Heart right ventricle (tissue), 16 donors: ENCODE measurements around the gene CRTC3. TPM values are rescaled to one million over a fixed set of nuclear protein-coding genes. Genes with fewer than 3 reads are reported as not detected.
"Not testable (repeated sequence)": the region's sequence is repeated elsewhere in the genome, so short reads cannot be mapped to it uniquely, and the experiment has no call there.

Experiments used
- ATAC-seq, 8 donors: fragments of 200-7000 bp; cut with Tn5 transposase; one replicate each; pipeline ENCODE4 v1.9.1; 2020; ENCODE audit warnings: mild to moderate bottlenecking in 8 of 8, moderate library complexity in 8 of 8, moderate number of reproducible peaks in 1 of 8
- DNase-seq, 2 donors: peaks; one replicate each; pipeline ENCODE4 v3.0.0-alpha.2; 2020
- H3K27ac ChIP-seq, 10 donors: fragments of 200-600 bp; sonication (generic) in 2 of 10; one replicate each; pipeline versions ENCODE4 v1.5.0 to v1.8.0; 2020 to 2022; ENCODE audit warnings: mild to moderate bottlenecking in 3 of 10
- H3K27me3 ChIP-seq, 7 donors: fragments of 200-600 bp; one replicate each; pipeline ENCODE4 v1.8.0; 2021 to 2022; ENCODE audit warnings: mild to moderate bottlenecking in 2 of 7
- H3K36me3 ChIP-seq, 9 donors: fragments of 200-600 bp; sonication (generic) in 1 of 9; one replicate each; pipeline versions ENCODE4 v1.5.0 to v1.8.0; 2020 to 2022; ENCODE audit warnings: mild to moderate bottlenecking in 2 of 9
- H3K4me1 ChIP-seq, 9 donors: fragments of 200-600 bp; sonication (generic) in 1 of 9; one replicate each; pipeline versions ENCODE4 v1.5.0 to v1.8.0; 2020 to 2022; ENCODE audit warnings: mild to moderate bottlenecking in 4 of 9
- H3K4me3 ChIP-seq, 10 donors: fragments of 200-600 bp; sonication (generic) in 2 of 10; one replicate each; pipeline versions ENCODE4 v1.5.0 to v1.8.0; 2020 to 2022; ENCODE audit warnings: mild to moderate bottlenecking in 7 of 10, moderate library complexity in 2 of 10
- H3K9me3 ChIP-seq, 11 donors: fragments of 200-600 bp in 10 of 11; sonication (generic) in 2 of 11; one replicate each; pipeline versions ENCODE4 v1.5.0 to v1.8.0; 2013 to 2022; ENCODE audit warnings: mild to moderate bottlenecking in 2 of 11, control low read depth in 1 of 11, moderate library complexity in 1 of 11
- CTCF ChIP-seq, 9 donors: fragments of 200-600 bp; sonication (generic) in 2 of 9; IDR thresholded peaks; one replicate each; pipeline versions ENCODE4 v1.5.0 to v1.8.0; 2021 to 2022; ENCODE audit warnings: antibody characterized with exemption in 9 of 9, mild to moderate bottlenecking in 5 of 9, moderate library complexity in 1 of 9
- WGBS, 2 donors: extraction: QIAGEN DNeasy Blood & Tissue Kit; methylation state at CpG; one replicate each; pipeline ENCODE4 v1.1.7; 2013; ENCODE audit warnings: inconsistent platforms in 1 of 2; 5-methylcytosine and 5-hydroxymethylcytosine counted together
- intact Hi-C, 10 donors: fragments of 100-400 bp; cut with DNase I; formaldehyde crosslinking; loops; one replicate each; pipeline versions ENCODE4 v1.11.1 to v1.14.2; 2022
- polyA plus RNA-seq, 2 donors: library from polyadenylated mRNA; stranded (reverse); fragments of 200-250 nt; gene quantifications; one replicate each; pipeline ENCODE4 v1.2.3, GENCODE V29; 2013
- total RNA-seq, 10 donors: library from RNA; stranded (reverse); fragmentation: NEBNext Ultra II Directional in 3 of 10; extraction: Animal tissue kit (Norgen Biotek cat#: 25700) in 3 of 10; gene quantifications; one replicate each; pipeline versions ENCODE4 v1.2.1 to v1.2.4, GENCODE V29; 2021 to 2023
- donor health status: Arrhythmogenic right ventricular cardiomyopathy.
- donor health status: ischemic (EF 13 %, LVEDD 7.1; RV severe dilation, severe dysfunction).
- donor health status: healthy with polysubstance abuse.
- donor health status: DM: no; HTN: yes; CAD: no.
- donor health status: DM: no; HTN: no; CAD: no.
- donor health status: ischemic (EF 25% LVEDD 6.9; RV normal size, moderate dysfunction).
- donor health status: ischemic (EF 25% LVEDD 5.7; RV mildly dilated, moderate dysfunction).
- donor health status: healthy.
- donor health status: DM: yes; HTN: yes; CAD: no.
- donor health status: Ischemic cardiomyopathy.
- donor health status: ischemic (EF 35%, LVEDD 5.7; RV mildly dilated, moderate dysfunction).
- donor health status: nonischemic (EF 11% LVEDD 7.7; RV severe dilation, severe dysfunction).
- donor health status: DM: yes; HTN: yes; CAD: no.
- donor health status: PGD.
- donor health status: ischemic (EF 29% LVEDD 5.4; RV normal size, mild dysfunction).
- donor health status: nonischemic (EF 23%, LVEDD 6.1; RV moderate dilation, normal function).

The CRTC3 gene
- total and polyA plus RNA-seq, 12 donors = 11.5 to 34.9 (median 28.3) TPM

- no peak overlapping the region for H3K27ac ChIP-seq
- H3K4me1 ChIP-seq = peaks cover 0 to 18% (median 12%) of the 10 kb centered on the region in 9 donors
- no peaks in the 10 kb centered on the region for H3K9me3 ChIP-seq
- WGBS, 2 donors = 48 to 61% methylated on average over 3 of the region's 3 CpGs
- no peak overlapping the region for H3K4me3 ChIP-seq
- intact Hi-C loops = loop anchor here in 2 of 10 donors (2.0 to 10.0 kb wide), 3 partner anchors 27 to 387 kb away; partner anchors contain the start of gene FES (in 1 of the 2)
- H3K36me3 ChIP-seq = peaks cover 0 to 100% (median 77%) of the 10 kb centered on the region in 9 donors
- no peaks in the 10 kb centered on the region for H3K27me3 ChIP-seq
- no peak for TF ChIP-seq CTCF (IDR thresholded peaks at IDR 0.05)
- DNase-seq = no peak
- peak in 6 of 8 donors; percentile 42 to 71 (median 55) for ATAC-seq
Measured at GRCh38 chr15:90497376-90497775, 32.3 kb upstream of the CRTC3 start.

GRCh38 chr15:90497912-90498311, 31.8 kb upstream of the CRTC3 start:
- no peak overlapping the region for H3K4me3 ChIP-seq
- no peaks in the 10 kb centered on the region for H3K9me3 ChIP-seq
- H3K27ac ChIP-seq = no peak overlapping the region
- TF ChIP-seq CTCF (IDR thresholded peaks at IDR 0.05) = no peak
- no peak for DNase-seq
- 78 to 86% methylated on average over 6 of the region's 6 CpGs for WGBS, 2 donors
- H3K4me1 ChIP-seq = peaks cover 0 to 18% (median 12%) of the 10 kb centered on the region in 9 donors
- intact Hi-C loops = loop anchor here in 2 of 10 donors (2.0 to 10.0 kb wide), 3 partner anchors 27 to 387 kb away; partner anchors contain the start of gene FES (in 1 of the 2)
- no peaks in the 10 kb centered on the region for H3K27me3 ChIP-seq
- ATAC-seq = peak in 4 of 8 donors; percentile 26 to 40 (median 38)
- peaks cover 0 to 100% (median 76%) of the 10 kb centered on the region in 9 donors for H3K36me3 ChIP-seq

GRCh38 chr15:90500171-90500570, 29.6 kb upstream of the CRTC3 start:
- Histone ChIP-seq H3K4me1 (peaks cover 0 to 18% (median 12%) of the 10 kb centered on the region in 9 donors), H3K9me3 (no peaks in the 10 kb centered on the region), H3K27ac (no peak overlapping the region), H3K36me3 (peaks cover 0 to 86% (median 59%) of the 10 kb centered on the region in 9 donors), H3K4me3 (no peak overlapping the region), H3K27me3 (no peaks in the 10 kb centered on the region)
- ATAC-seq = no peak
- intact Hi-C loops = no loop called here
- no peak for TF ChIP-seq CTCF (IDR thresholded peaks at IDR 0.05)
- no peak for DNase-seq
- WGBS, 2 donors = 91 to 92% methylated on average over 2 of the region's 2 CpGs

- H3K36me3 ChIP-seq = peaks cover 0 to 77% (median 54%) of the 10 kb centered on the region in 9 donors
- 77 to 84% methylated on average over 4 of the region's 4 CpGs for WGBS, 2 donors
- no peak overlapping the region for H3K27ac ChIP-seq
- peaks cover 0 to 12% (median 6%) of the 10 kb centered on the region in 9 donors for H3K4me1 ChIP-seq
- DNase-seq (no peak), ATAC-seq (no peak)
- H3K9me3 ChIP-seq = no peaks in the 10 kb centered on the region
- no peaks in the 10 kb centered on the region for H3K27me3 ChIP-seq
- H3K4me3 ChIP-seq = no peak overlapping the region
- intact Hi-C loops = no loop called here
- no peak for TF ChIP-seq CTCF (IDR thresholded peaks at IDR 0.05)
Measured at GRCh38 chr15:90501898-90502297, 27.8 kb upstream of the CRTC3 start.

- not testable (repeated sequence) for H3K9me3 ChIP-seq, H3K27me3 ChIP-seq, DNase-seq, ATAC-seq, H3K4me3 ChIP-seq, H3K27ac ChIP-seq
- Histone ChIP-seq H3K36me3 (peaks cover 0 to 14% (median 0%) of the 10 kb centered on the region in 9 donors), H3K4me1 (peaks cover 0 to 19% (median 0%) of the 10 kb centered on the region in 9 donors)
- WGBS, 2 donors = 94 to 96% methylated on average over 28 of the region's 29 CpGs
- intact Hi-C loops = loop anchor here in 2 of 10 donors (5.0 to 10.0 kb wide), 2 partner anchors 84 to 182 kb away; no protein-coding TSS in a partner anchor
Measured at GRCh38 chr15:90510781-90511180, 18.9 kb upstream of the CRTC3 start.

- not testable (repeated sequence) for H3K27me3 ChIP-seq, H3K9me3 ChIP-seq, H3K27ac ChIP-seq, H3K4me3 ChIP-seq, DNase-seq, ATAC-seq
- Histone ChIP-seq H3K4me1 (peaks cover 0 to 22% (median 0%) of the 10 kb centered on the region in 9 donors), H3K36me3 (peaks cover 0 to 12% (median 0%) of the 10 kb centered on the region in 9 donors)
- WGBS, 2 donors = 93 to 95% methylated on average over 11 to 13 of the region's 13 CpGs
- intact Hi-C loops = loop anchor here in 2 of 10 donors (5.0 to 10.0 kb wide), 2 partner anchors 84 to 181 kb away; no protein-coding TSS in a partner anchor
Measured at GRCh38 chr15:90511211-90511618, 18.5 kb upstream of the CRTC3 start.
